ENCODE measurements around the gene CCDC80.

- TF ChIP-seq TAF1 (IDR thresholded peaks at IDR 0.05; ENCODE audit: low read depth) (no peak), RAD21 (IDR thresholded peaks at IDR 0.05; ENCODE audit: low read depth) (no peak), USF1 (IDR thresholded peaks at IDR 0.05) (no peak), EP300 (IDR thresholded peaks at IDR 0.05; ENCODE audit: borderline replicate concordance) (no peak), EGR1 (IDR thresholded peaks at IDR 0.05) (no peak), REST (IDR thresholded peaks at IDR 0.05; ENCODE audit: low read depth) (no peak), MAX (IDR thresholded peaks at IDR 0.05) (no peak), TEAD4 (IDR thresholded peaks at IDR 0.05) (no peak), CREB1 (IDR thresholded peaks at IDR 0.05; ENCODE audit: low read depth) (no peak), FOXM1 (IDR thresholded peaks at IDR 0.05; ENCODE audit: borderline replicate concordance, low read depth) (no peak), CEBPB (IDR thresholded peaks at IDR 0.05) (no peak)
Observed at GRCh38 chr3:112637700-112638099, 3.2 kb downstream of the CCDC80 start.
